Head of caudate nucleus (tissue), 42 donors: ENCODE data around the gene MED7.

Experiments used
- DNase-seq, 42 donors: peaks; one replicate each; pipeline versions ENCODE4 v3.0.0 to v3.0.0-alpha.2; 2020 to 2021; ENCODE audit warnings: mixed read lengths in 7 of 42
- intact Hi-C: fragments of 100-400 bp; cut with DNase I; formaldehyde crosslinking; loops from one replicate; pipeline ENCODE4 v1.15.0; 2022

MED7 gene

DNA sequence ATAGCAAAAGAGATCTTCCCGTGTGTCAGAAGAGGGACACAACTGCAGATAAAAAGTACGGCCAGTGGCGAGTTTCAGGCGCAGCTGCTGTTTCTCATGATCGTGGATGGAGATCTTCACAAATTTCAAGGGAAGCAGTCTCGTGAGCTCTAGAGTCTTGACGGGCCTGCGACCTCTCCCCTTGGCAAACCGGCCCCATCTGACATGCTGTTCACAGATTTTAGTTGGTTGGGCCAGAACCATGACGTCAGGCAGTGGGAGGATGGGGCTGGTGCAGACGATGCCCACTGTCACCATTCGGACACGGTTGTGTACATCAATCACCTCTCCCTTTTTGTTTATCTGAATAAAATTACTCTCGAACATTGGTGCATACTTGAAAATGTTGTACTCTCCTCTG is 23.0 kb upstream of the MED7 start:
- intact Hi-C loops: no loop called here
- DNase-seq: peak in 1 of 42 donors; percentile 24

DNA sequence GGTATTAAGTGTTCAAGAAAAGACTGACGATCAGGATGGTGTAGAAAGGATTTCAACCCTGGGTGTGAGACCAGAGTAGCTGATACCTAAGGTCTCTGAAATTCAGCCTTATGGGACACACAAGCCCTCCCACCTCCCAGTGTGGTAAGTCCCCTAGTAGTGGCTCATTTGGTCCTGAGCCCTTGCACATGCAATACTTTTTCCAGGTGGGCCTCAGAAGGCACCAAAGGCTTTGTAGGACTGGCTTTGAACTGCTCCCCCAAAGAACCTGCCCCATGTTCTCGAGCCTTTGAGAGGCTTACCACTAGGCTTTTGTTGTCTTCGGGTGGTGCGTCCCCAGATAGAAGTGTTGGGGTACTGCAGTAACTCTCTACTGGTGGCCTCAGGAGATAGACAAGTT is 22.6 kb upstream of the MED7 start:
- DNase-seq: no peak
- intact Hi-C loops: no loop called here

DNA sequence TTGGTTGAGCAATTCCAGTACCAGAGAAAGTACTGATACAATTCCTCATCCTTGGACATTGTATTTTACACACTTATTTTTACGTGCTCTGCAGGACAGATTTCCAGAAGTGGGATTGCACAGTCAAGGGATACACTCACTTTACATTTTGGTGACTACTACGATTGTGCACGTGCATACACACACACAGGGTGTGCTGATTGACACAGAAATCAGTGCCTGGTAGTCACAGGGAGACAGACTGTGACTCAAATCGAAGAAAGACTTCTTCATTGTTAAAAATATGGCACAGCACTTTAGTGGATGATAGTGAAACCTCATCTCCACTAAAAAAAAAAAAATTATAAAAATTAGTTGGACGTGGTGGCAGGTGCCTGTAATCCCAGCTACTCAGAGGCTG is 21.9 kb upstream of the MED7 start:
- intact Hi-C loops: no loop called here
- DNase-seq: no peak

DNA sequence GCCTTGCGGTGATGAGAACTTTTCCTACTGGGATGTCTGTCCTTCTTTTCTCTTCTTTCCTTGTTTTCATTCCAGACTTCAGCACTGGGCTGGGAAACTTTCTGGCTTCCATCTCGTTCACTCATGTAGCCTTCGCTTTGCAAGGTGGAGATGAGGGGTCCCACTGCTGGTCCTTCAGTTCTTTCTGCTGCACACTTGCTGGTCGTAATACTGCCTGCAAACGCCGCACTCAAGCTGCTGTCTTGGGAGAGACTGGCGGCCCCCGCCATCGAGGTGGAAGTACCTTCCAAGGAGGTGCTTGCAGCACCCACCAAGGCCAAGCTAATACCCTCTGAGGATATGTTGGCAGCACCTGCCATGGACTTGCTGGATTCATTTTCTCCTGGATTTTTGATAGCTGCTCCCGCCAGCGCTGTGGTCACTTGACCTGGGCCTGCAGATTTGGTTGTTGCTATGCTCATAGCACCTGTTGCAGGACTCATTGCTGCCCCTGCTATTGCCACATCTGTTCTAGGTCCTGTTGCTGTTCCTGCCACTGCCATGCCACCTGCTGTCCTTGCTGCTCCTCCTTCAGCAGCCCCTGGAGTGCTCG is 20.4 kb upstream of the MED7 start:
- DNase-seq: no peak
- intact Hi-C loops: no loop called here

DNA sequence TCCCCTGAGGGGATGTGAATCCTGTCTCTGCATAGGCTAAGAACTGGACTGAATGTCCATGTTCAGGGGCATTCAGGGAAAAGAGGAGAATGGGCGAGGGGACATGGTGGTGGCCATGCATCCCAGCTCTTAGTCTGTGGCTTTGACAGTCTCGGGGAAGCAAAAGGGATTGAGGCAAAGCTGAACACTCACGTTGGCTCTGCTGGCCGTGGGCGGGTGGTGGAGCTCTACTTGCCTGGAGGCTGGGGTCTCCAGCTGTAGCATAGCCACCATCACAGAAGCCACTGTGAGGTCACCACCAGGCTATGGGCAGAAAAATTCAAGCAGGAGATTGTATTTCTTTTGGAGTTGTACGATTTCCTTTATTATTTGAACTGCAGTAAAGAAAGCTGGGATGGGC is 19.3 kb upstream of the MED7 start:
- intact Hi-C loops: no loop called here

DNA sequence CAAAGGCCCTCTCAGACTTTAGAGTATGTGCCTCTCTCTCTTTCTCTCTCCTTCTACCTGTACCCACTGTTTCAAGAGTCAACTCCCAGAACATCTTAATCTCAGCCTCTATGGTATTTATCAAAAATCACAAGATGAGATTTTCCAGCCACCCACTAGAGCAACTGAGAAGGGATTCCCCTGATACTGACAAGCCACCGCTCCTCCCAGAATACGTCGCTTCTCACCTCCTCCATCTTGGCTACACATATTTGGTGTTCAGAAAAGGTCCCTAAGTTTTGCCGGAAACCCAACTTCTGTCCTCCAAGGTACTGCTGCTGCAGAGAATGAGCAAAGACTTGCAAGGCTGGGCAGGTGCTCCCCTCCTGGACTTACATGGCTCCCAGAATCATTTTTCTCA is 17.3 kb upstream of the MED7 start:
- intact Hi-C loops: no loop called here
- peak in 1 of 42 donors; percentile 35 for DNase-seq

More for the DNA sequence above, 19.3 kb upstream of the MED7 start:
- no peak for DNase-seq

DNA sequence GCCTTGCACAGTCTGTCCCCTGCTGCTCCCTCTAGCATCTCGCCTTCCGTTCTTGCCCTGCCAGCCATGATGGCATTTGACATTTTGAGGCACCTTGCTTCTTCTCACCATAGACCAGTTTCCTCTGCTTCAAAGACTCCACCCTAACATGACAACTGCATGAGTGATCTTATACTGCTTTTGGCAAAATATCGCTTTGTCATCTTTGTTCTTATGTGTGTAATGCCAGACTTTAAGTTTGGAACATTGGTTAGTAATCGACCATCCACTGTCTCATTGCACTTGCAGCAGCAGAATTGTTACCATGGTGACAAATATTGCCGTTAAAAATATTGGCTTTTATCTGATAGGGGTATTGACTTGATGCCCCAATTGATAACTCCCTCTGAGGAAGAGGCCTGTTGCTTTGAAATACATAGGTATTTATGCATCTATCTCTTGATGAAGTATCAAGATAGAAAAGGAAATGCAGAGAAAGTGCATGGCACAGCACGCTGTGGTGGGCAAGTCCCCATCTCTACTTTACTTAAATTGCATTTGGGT is 16.6 kb upstream of the MED7 start:
- peak in 1 of 42 donors; percentile 7 for DNase-seq
- intact Hi-C loops: no loop called here

DNA sequence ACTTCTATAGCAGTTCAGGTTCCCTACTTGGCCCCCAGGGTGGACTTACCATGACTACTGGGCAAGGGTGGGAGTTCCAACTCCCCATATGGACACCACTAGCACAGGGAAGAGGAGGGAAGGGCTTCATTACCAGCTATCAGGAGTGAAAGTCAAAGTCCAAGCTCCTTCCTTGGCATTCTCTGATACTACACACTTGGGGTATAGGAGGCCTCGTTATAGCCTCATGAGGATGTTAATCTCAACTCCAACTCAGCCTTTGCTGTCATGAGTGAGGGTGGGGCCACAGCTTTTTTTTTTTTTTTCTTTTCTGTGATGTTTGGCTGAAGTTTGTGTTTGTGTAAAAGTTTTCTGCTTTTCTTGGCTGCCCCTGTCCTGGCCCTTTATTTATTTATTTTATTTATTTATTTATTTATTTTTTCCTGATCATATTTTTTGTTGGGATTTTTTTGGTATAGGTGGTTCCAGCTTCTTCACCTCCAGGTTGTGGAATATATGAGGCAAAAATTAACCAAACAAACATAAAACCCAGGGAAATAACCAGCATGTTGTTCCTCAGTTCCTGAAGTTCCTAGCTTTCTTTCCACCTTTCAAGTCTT is 14.7 kb upstream of the MED7 start:
- intact Hi-C loops: no loop called here
- DNase-seq: peak in 1 of 42 donors; percentile 24

DNA sequence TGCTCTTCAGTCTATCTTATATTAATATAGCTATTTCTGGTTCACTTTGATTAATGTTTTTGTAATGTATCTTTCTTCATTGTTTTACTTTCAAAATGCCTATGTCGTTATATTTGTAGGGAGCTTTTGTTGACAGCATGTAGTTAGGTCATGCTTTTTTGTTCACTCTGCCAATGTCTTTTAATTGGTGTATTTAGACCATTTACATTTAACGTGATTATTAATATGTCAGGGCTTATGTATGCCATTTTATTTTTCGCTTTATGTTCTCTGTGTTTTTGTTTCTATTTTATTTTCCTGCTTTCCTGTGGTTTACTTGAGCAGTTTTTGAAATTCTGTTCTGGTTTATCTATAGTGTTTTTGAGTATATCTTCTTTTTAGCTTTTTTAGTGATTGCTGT is 12.6 kb upstream of the MED7 start:
- intact Hi-C loops: no loop called here

DNA sequence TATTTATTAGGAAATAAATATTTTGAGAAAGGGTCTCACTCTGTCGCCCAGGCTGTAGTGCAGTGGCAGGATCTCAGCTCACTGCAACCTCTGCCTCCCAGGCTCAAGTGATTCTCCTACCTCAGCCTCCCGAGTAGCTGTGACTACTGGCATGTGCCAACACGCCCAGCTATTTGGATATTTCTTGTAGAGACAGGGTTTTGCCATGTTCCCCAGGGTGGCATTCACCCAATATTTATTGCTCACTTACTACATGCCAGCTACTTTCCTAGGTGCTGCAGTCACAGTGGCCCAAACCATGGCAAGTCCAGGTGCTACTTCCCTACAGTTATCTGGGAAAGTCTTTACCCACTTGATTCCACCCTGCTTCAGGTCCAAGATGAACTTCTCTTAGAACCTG is 8.3 kb upstream of the MED7 start:
- intact Hi-C loops: no loop called here
- DNase-seq: peak in 1 of 42 donors; percentile 32

More for the DNA sequence above, 12.6 kb upstream of the MED7 start:
- no peak for DNase-seq

DNA sequence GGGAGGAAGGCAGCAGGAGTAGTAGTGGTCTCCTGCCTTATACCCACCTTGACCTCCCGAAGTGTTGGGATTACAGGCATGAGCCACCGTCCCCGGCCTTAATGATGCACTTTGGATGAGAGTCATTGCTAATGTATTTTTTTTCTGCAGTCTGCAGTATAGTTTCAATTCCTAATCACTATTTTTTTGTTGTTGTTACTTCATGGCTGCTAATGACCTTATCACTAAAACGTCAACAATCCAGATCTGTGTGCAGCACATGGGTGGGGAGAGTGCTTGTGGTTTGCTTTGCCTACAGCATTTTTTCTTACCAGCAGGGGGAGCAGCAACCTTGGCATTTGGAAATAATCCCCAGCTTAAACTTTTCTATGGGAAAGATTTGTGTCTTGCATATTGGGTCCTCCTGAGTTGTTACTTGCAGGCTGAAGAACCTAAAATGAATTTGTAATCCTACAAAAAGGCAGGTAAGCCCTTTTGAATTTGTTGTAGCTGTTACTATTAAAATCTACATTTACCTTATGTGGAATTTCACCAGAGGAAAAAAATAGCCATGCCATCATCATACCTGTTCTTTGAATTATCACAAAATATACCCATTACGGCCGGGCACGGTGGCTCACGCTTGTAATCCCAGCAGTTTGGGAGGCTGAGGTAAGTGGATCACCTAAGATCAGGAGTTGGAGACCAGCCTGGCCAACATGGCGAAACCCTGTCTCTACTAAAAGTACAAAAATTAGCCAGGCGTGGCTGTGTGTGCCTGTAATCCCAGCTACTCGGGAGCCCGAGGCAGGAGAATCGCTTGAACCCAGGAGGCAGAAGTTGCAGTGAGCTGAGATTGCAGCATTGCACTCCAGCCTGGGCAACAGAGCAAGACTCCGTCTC is 6.3 kb upstream of the MED7 start:
- intact Hi-C loops: loop anchor here (10.0 kb wide), 1 partner anchor 116 kb away; the partner anchor contains the start of gene CYFIP2
- peak in 40 of 42 donors; percentile 36 to 91 (median 75) for DNase-seq

DNA sequence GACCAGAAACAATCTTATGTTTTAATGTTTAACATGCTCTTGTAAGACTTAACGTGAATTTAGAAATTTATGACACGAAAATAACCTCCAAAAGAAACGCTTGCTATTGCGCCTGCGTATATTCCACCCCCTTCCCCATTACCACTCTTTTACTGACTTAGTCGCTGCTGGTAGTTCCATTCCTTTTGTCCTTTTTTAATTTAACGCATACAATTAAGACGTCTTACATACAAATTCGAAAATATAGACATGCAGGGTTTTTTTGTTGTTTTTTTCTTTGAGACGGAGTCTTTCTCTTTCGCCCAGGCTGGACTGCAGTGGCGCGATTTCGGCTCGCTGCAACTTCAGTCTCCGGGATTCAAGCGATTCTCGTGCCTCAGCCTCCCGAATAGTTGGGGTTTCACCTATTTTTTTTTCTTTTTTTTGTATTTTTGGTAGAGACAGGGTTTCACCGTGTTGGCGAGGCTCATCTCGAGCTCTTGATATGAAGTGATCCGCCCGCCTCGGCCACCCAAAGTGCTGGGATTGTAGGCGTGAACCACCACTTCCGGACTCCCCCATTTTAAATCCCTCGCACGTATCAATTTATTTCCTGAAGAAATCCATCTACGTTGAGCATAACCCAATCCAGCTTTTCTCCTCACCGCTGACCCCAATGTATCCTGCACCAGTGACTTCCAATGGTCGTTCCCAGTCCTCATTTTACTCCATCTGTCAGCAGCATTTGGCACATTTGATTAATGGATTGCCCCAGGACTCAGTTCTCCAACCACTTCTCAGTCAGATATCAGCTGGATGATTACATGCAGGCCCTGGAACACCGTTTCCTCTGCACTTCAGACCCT is 684 bp upstream of the MED7 start:
- intact Hi-C loops: loop anchor here (10.0 kb wide), 1 partner anchor 121 kb away; the partner anchor contains the start of gene CYFIP2
- DNase-seq: peak; percentile 24 to 85 (median 57)

DNA sequence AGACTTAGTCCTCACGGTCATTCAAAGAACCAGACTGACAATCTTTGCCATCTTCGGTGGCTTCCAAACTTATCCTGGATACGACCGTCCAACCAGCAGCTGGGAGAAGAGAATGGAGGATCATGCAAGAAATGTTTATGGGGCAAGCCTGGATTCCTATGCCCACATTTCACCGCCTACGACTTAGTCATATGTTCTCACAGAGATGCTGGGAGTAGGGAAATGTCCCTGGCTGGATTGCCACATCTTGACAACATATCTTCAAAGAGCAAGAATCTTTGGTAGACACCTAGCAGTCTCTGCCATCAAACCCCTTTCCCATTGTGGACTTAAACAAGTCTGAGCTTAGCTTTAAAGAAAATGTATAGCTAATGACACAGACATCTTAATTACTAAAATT is 5.0 kb downstream of the MED7 start:
- intact Hi-C loops: no loop called here
- DNase-seq: no peak

DNA sequence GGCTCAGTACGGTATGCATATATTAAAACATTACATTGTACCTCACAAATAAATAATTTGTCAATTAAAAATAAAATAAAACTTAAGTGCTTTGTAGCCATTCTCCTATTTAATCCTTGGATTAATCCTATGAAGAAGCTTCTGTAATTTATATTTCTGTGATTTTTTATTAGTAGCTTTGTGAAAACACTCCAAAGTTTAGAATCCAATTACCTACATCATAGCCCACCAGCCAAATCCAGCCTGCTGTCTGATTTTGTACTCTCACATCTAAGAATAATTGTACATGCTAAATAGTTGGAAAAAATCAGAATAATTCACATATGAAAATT is 10.4 kb downstream of the MED7 start:
- intact Hi-C loops: no loop called here

DNA sequence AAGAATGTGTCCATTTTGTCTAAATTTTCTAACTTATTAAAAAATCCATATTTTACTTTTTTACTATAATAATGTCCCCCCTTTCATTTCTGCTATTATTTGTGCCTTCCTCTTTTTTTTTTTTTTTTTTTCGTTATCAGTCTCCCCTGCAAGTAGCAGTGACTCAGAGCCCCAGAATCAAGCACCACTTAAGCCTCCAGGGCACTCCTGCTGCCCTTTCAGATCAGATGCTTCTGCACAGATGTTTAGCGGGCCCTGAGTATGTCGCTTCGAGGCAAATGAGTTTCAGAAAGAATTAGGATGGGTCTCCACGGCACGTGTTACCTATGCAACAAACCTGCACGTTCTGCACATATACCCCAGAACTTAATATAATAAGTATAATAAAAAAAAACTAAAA is 11.7 kb downstream of the MED7 start:
- intact Hi-C loops: no loop called here
- DNase-seq: no peak

More for the DNA sequence above, 10.4 kb downstream of the MED7 start:
- no peak for DNase-seq

DNA sequence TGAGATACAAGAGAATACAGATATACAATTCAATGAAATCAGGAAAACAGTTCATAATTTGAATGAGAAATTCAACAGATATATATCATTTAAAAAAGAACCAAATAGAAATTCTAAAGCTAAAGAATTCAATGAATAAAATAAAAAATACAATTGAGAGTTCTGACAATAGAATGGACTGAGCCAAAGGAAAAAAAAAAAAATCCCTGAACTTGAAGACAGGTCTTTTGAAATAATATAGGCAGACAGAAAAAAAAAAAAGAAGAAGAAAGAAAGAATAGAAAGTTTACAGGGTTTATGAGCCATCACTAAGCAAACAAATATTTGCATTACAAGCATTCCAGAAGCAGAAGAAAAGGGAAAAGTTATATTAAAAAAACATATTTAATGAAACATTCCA is 21.0 kb downstream of the MED7 start:
- intact Hi-C loops: no loop called here
- DNase-seq: no peak

DNA sequence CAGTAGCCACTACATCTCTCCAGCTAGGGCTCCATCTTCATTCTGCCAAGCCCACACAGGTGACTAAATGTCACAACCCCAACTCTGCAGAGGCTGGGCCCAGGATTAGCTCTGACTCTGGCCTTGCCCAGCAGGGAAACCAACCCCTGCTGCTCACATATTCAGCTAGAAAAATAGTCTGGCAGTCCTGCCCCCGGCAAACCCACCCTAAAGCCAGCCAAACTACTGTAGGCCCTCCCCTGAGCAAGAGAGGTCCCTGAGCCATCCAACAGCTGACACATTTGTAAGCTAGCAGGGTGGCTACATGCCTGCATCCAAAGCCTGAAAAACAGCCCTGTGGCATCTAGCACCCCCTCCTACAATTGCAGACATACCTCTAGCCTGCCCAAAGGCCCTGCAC is 22.6 kb downstream of the MED7 start:
- intact Hi-C loops: no loop called here
- peak in 1 of 42 donors; percentile 5 for DNase-seq

DNA sequence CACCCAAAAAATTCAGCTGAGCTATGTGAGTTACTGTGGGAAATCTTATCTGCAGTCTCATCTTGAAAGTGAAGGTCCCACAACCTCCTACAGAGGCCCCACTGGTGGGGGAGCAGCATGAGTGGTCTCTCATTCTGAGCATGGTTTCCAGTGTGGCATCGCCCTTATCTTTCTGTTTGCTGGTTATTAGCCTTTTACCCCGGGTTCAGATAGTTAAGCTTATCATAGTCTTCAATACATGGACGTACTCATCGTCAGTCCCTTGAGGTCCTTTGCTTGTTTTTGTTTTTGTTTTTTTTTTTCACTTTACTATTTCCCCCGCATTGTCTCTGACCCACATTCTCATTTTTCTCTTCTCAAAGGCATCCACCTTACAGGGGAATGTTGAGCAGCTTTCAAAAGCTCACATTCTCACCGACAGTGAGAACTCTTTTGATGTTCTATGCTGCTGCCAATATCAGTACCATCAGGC is 26.1 kb downstream of the MED7 start:
- peak in 1 of 42 donors; percentile 24 for DNase-seq
- intact Hi-C loops: no loop called here

DNA sequence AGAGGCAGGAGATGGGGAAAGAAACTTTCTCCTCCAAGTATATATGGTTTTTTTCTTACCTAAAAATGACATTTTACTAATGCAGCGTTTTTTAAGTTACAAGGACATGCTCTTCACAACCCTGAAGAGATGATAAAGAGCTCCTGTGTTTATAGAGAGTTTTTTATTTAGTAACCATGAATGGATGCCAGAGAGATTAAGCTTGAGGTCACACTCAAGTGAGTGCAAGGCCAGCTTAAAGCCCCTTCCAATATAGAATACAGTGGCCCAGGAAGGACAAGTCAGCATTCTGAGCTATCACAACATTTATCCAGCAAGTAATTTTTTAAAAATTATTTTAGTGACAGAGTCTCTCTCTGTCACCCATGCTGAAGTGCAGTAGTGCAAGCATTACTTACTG is 27.2 kb downstream of the MED7 start:
- intact Hi-C loops: no loop called here
- peak in 1 of 42 donors; percentile 12 for DNase-seq
